H54 (cell line): Measurements from ENCODE around the gene WDR44.

Experiments used
- DNase-seq: peaks from one replicate; pipeline ENCODE4 v3.0.0; 2011; ENCODE audit warnings: low spot score, mixed read lengths; ENCODE audit not compliant: insufficient read length
- FAIRE-seq: peaks from 3 replicates; lab custom pipeline; 2011; peaks lifted over from hg19 to GRCh38; lab: Jason Lieb, UNC
- POLR2A ChIP-seq: IDR thresholded peaks from 2 replicates; pipeline ENCODE4 v1.6.1; 2011; ENCODE audit warnings: low read depth, mild to moderate bottlenecking, low read length

Gene WDR44

DNA sequence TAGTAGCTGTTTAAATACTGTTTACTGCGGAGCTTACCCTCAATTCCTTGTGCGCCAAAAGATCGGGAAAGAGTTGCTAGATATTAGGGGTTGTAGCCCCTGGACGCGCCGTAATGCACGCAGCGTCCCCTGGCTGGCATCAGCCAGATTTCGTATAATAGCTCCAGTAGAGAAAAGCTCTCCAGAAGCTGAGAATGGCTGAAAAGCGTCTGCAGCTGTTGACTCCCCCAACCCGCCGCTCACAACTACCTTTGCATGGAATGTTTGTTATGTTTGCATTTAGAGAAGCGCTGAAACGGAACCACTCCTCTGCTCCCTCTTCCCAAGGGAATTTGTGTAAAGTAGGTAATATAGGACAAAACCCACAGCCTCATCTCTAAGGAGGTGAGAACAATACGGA, 153.4 kb downstream of the WDR44 start:
- DNase-seq (no peak), FAIRE-seq (no peak)
- TF ChIP-seq POLR2A: no peak
